GM12878 (cell line): ENCODE data around the gene EPN3. TPM values are rescaled to one million over a fixed set of nuclear protein-coding genes. Genes with fewer than 3 reads are reported as not detected.

Experiments
- ATAC-seq: fragments of 200-7000 bp; cut with Tn5 transposase; 3 replicates; pipeline ENCODE4 v1.9.1; 2020; ENCODE audit warnings: mild to moderate bottlenecking, moderate library complexity
- BruUV-seq: library from RNA; stranded (reverse); fragments of 400-500 nt; replicated peaks from 2 replicates; lab custom pipeline; 2021; lab: Mats Ljungman, UMichigan
- CTCF ChIA-PET: fragments of 300-600 bp; sonication (Branson Sonifier 250); formaldehyde crosslinking; extraction: SDS; loops from one replicate; lab custom pipeline; 2021; ENCODE audit warnings: inconsistent platforms; lab: Yijun Ruan, JAX
- POLR2A ChIA-PET: fragments of 350-600 bp; formaldehyde crosslinking; extraction: SDS; loops from one replicate; lab custom pipeline; 2021; ENCODE audit warnings: inconsistent platforms; lab: Charles Lee
- RAD21 ChIA-PET: fragments of 300-600 bp; sonication (Branson Sonifier 250); formaldehyde crosslinking; loops from one replicate; lab custom pipeline; 2023; ENCODE audit warnings: antibody characterized with exemption; ENCODE audit not compliant: unreplicated experiment; lab: Charles Lee
- SMC1A ChIA-PET: fragments of 300-600 bp; sonication (Branson Sonifier 250); formaldehyde crosslinking; loops from one replicate; lab custom pipeline; 2023; ENCODE audit not compliant: unreplicated experiment, uncharacterized antibody; lab: Charles Lee
- DNase-seq: peaks from one replicate; pipeline ENCODE4 v3.0.0-alpha.2; 2011; ENCODE audit warnings: low read depth, low spot score
- FAIRE-seq: peaks from 3 replicates; lab custom pipeline; 2011; peaks lifted over from hg19 to GRCh38; lab: Jason Lieb, UNC
- H2AFZ ChIP-seq: 2 replicates; pipeline ENCODE4 v1.6.0; 2011; ENCODE audit warnings: low read depth, low read length, control low read depth; ENCODE audit not compliant: control insufficient read depth
- H3K27ac ChIP-seq: 2 replicates; pipeline ENCODE4 v1.5.1; 2011; ENCODE audit warnings: control low read depth; ENCODE audit not compliant: control insufficient read depth, insufficient read depth
- H3K27me3 ChIP-seq, 2 experiments: replicated peaks in 1 of 2; 2 replicates each; pipeline versions ENCODE4 v1.6.0 to v1.6.1; 2011; ENCODE audit warnings: low read length in 1 of 2; ENCODE audit not compliant: control insufficient read depth in 2 of 2, insufficient read depth in 2 of 2
- H3K36me3 ChIP-seq, 2 experiments: 2 replicates each; pipeline ENCODE4 v1.5.1; 2011; ENCODE audit warnings: low read length in 1 of 2; ENCODE audit not compliant: control insufficient read depth in 2 of 2, insufficient read depth in 2 of 2
- H3K4me1 ChIP-seq: 2 replicates; pipeline ENCODE4 v1.6.1; 2011; ENCODE audit warnings: mild to moderate bottlenecking, low read length, moderate library complexity, mixed read lengths; ENCODE audit not compliant: control insufficient read depth, insufficient read depth
- H3K4me2 ChIP-seq: 2 replicates; pipeline ENCODE4 v1.6.0; 2011; ENCODE audit warnings: control low read depth; ENCODE audit not compliant: control insufficient read depth, insufficient read depth
- H3K4me3 ChIP-seq: fragments of 200-600 bp; sonication (generic); 2 replicates; pipeline ENCODE4 v1.5.1; 2016
- H3K79me2 ChIP-seq: 2 replicates; pipeline ENCODE4 v1.6.0; 2011; ENCODE audit warnings: low read length; ENCODE audit not compliant: control insufficient read depth, insufficient read depth
- H3K9ac ChIP-seq: 2 replicates; pipeline ENCODE4 v1.8.0; 2011; ENCODE audit warnings: low read length, control low read depth, mixed read lengths; ENCODE audit not compliant: control insufficient read depth, insufficient read depth
- H3K9me3 ChIP-seq: replicated peaks from 3 replicates; pipeline ENCODE4 v1.5.1; 2011; ENCODE audit warnings: mild to moderate bottlenecking, low read length; ENCODE audit not compliant: control insufficient read depth, insufficient read depth
- H4K20me1 ChIP-seq: 2 replicates; pipeline ENCODE4 v1.6.0; 2011; ENCODE audit not compliant: control insufficient read depth, insufficient read depth
- CREM ChIP-seq: IDR thresholded peaks from 2 replicates; pipeline ENCODE4 v1.6.1; 2014; ENCODE audit warnings: antibody characterized with exemption, low read depth
- CTCF ChIP-seq, 3 experiments: IDR thresholded peaks in 2 of 3; conservative IDR thresholded peaks in 1 of 3; 2 replicates each; pipeline ENCODE4 v1.5.1; 2011; ENCODE audit warnings: low read depth in 3 of 3, low read length in 3 of 3, mild to moderate bottlenecking in 3 of 3, control low read depth in 2 of 3, moderate library complexity in 2 of 3, inconsistent platforms in 1 of 3, mixed read lengths in 1 of 3; ENCODE audit not compliant: control insufficient read depth in 2 of 3, insufficient read depth in 1 of 3; ENCODE audit errors: extremely low read depth in 1 of 3
- FOXK2 ChIP-seq: fragments of 450-650 bp; IDR thresholded peaks from 2 replicates; pipeline ENCODE4 v1.6.1; 2017; ENCODE audit warnings: mild to moderate bottlenecking, moderate library complexity
- RFX5 ChIP-seq: IDR thresholded peaks from 2 replicates; pipeline ENCODE4 v1.6.1; 2011; ENCODE audit warnings: low read depth, low read length, improper control_type of control experiment
- SRF ChIP-seq, 2 experiments: IDR thresholded peaks; 2 replicates each; pipeline ENCODE4 v1.6.1; 2011; ENCODE audit warnings: low read depth in 2 of 2, low read length in 2 of 2, mild to moderate bottlenecking in 1 of 2, moderate library complexity in 1 of 2
- SUZ12 ChIP-seq: fragments of 200-600 bp; sonication (generic); IDR thresholded peaks from one replicate; pipeline ENCODE4 v1.6.1; 2018; ENCODE audit warnings: antibody characterized with exemption, mild to moderate bottlenecking; ENCODE audit not compliant: unreplicated experiment
- TAF1 ChIP-seq: IDR thresholded peaks from 2 replicates; pipeline ENCODE4 v1.6.1; 2011; ENCODE audit warnings: mild to moderate bottlenecking, low read depth, low read length, borderline replicate concordance
- WGBS: methylation state at CpG from one replicate; pipeline ENCODE4 v1.1.6; 2016; ENCODE audit warnings: low lambda C conversion rate; ENCODE audit not compliant: insufficient replicate concordance, insufficient coverage; ENCODE audit errors: missing lambda C conversion rate; 5-methylcytosine and 5-hydroxymethylcytosine counted together
- in situ Hi-C: fragments of 300-500 bp; cut with MboI; formaldehyde crosslinking; loops from 9 replicates; pipeline ENCODE4 v1.14.3; 2018; ENCODE audit warnings: mixed read lengths
- intact Hi-C: fragments of 100-400 bp; cut with micrococcal nuclease; formaldehyde crosslinking; loops from one replicate; pipeline ENCODE4 v1.14.2; 2022; ENCODE audit not compliant: unreplicated experiment
- polyA plus RNA-seq, 11 experiments: library from polyadenylated mRNA; depleted of rRNA in 4 of 11; unstranded in 6 of 11; stranded (reverse) in 5 of 11; fragments of >200 nt; fragmentation: Nextera tagmentation in 4 of 11; fragmentation: Illumina TruSeq in 1 of 11; extraction: Ambion mirVana in 4 of 11; extraction: Trizol in 1 of 11; gene quantifications; 1 replicate in 1 of 11; 2 replicates in 10 of 11; pipeline versions ENCODE4 v1.2.1 to v1.2.3, GENCODE V29; 2011 to 2016; ENCODE audit warnings: inconsistent platforms in 2 of 11, missing spikeins in 2 of 11, low read depth in 1 of 11
- total RNA-seq, 4 experiments: library from RNA; depleted of rRNA in 3 of 4; stranded (reverse); fragments of >200 nt in 3 of 4; fragmentation: Illumina TruSeq in 1 of 4; extraction: Trizol in 1 of 4; gene quantifications; 2 replicates each; pipeline versions ENCODE4 v1.2.1 to v1.2.3, GENCODE V29; 2013 to 2021
- TF ChIP-seq, protein P1 (sequence below): fragments of 450-650 bp; formaldehyde crosslinking; IDR thresholded peaks from 2 replicates; pipeline ENCODE4 v1.5.0; 2022; ENCODE audit warnings: mild to moderate bottlenecking, missing genetic modification characterization
- TF ChIP-seq, protein P2 (sequence below): IDR thresholded peaks from 2 replicates; pipeline ENCODE4 v1.6.1; 2011; ENCODE audit warnings: borderline replicate concordance, low read depth, mild to moderate bottlenecking, moderate library complexity, low read length; ENCODE audit not compliant: insufficient read depth, poor library complexity, severe bottlenecking
- TF ChIP-seq, protein P3 (sequence below): fragments of 450-650 bp; IDR thresholded peaks from 2 replicates; pipeline ENCODE4 v1.6.1; 2014; ENCODE audit warnings: mild to moderate bottlenecking

EPN3 gene
- total and polyA plus RNA-seq, 10 of the 15 experiments (the other 5 are each of a cell fraction or from before 2014, with no cell fraction given), result 0.04 to 0.07 TPM; not detected in 8

GRCh38 chr17:50546701-50547034 is 14.1 kb downstream of the EPN3 start:
- Histone ChIP-seq H3K9me3 (no peaks in the 10 kb centered on the region), H3K79me2 (peaks cover 3% of the 10 kb centered on the region), H3K36me3 (no peaks in the 10 kb centered on the region; a peak in 1 of 4 replicates)
- intact Hi-C loops, result loop anchor here (1.0 to 10.0 kb wide), 6 partner anchors 80 to 408 kb away; no protein-coding TSS in a partner anchor
- 50% methylated on average over 4 of the region's 4 CpGs for WGBS
- TF ChIP-seq, protein P1, sequence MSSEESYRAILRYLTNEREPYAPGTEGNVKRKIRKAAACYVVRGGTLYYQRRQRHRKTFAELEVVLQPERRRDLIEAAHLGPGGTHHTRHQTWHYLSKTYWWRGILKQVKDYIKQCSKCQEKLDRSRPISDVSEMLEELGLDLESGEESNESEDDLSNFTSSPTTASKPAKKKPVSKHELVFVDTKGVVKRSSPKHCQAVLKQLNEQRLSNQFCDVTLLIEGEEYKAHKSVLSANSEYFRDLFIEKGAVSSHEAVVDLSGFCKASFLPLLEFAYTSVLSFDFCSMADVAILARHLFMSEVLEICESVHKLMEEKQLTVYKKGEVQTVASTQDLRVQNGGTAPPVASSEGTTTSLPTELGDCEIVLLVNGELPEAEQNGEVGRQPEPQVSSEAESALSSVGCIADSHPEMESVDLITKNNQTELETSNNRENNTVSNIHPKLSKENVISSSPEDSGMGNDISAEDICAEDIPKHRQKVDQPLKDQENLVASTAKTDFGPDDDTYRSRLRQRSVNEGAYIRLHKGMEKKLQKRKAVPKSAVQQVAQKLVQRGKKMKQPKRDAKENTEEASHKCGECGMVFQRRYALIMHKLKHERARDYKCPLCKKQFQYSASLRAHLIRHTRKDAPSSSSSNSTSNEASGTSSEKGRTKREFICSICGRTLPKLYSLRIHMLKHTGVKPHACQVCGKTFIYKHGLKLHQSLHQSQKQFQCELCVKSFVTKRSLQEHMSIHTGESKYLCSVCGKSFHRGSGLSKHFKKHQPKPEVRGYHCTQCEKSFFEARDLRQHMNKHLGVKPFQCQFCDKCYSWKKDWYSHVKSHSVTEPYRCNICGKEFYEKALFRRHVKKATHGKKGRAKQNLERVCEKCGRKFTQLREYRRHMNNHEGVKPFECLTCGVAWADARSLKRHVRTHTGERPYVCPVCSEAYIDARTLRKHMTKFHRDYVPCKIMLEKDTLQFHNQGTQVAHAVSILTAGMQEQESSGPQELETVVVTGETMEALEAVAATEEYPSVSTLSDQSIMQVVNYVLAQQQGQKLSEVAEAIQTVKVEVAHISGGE (CRISPR knock-in tag), result no peak
- TF ChIP-seq RFX5 (no peak), FOXK2 (no peak), SUZ12 (no peak), CREM (no peak), TAF1 (no peak), SRF (IDR thresholded peaks at IDR 0.05; ENCODE audit: low read depth in 2 of 2, low read length in 2 of 2) (no peak), CTCF (IDR thresholded peaks at IDR 0.05 in 2 of 3, conservative IDR thresholded peaks at IDR 0.05 in 1 of 3; ENCODE audit: control insufficient read depth in 2 of 3, extremely low read depth in 1 of 3, insufficient read depth in 1 of 3, low read depth in 3 of 3, low read length in 3 of 3) (no peak)
- TF ChIP-seq, protein P2, sequence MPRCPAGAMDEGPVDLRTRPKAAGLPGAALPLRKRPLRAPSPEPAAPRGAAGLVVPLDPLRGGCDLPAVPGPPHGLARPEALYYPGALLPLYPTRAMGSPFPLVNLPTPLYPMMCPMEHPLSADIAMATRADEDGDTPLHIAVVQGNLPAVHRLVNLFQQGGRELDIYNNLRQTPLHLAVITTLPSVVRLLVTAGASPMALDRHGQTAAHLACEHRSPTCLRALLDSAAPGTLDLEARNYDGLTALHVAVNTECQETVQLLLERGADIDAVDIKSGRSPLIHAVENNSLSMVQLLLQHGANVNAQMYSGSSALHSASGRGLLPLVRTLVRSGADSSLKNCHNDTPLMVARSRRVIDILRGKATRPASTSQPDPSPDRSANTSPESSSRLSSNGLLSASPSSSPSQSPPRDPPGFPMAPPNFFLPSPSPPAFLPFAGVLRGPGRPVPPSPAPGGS, result no peak
- TF ChIP-seq, protein P3, sequence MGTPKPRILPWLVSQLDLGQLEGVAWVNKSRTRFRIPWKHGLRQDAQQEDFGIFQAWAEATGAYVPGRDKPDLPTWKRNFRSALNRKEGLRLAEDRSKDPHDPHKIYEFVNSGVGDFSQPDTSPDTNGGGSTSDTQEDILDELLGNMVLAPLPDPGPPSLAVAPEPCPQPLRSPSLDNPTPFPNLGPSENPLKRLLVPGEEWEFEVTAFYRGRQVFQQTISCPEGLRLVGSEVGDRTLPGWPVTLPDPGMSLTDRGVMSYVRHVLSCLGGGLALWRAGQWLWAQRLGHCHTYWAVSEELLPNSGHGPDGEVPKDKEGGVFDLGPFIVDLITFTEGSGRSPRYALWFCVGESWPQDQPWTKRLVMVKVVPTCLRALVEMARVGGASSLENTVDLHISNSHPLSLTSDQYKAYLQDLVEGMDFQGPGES, result no peak
- TF ChIP-seq, all 136 proteins: peak for 0
- RAD21 ChIA-PET, result no interaction called here
- BruUV-seq, result no TSS peak
- no peak for ATAC-seq
- SMC1A ChIA-PET, result interaction anchor here (0.6 to 1.6 kb wide), 2 partner anchors 31 to 210 kb away, joined by 3 to 4 read pairs; no protein-coding TSS in a partner anchor
- POLR2A ChIA-PET, result interaction anchor here (0.5 to 0.9 kb wide), 2 partner anchors 8 to 79 kb away, joined by 3 to 7 read pairs; no protein-coding TSS in a partner anchor
- Histone ChIP-seq H2AFZ (peak overlapping the region; percentile 82), H3K4me1 (peaks cover 5% of the 10 kb centered on the region), H3K4me3 (no peak overlapping the region), H3K4me2 (0 out of 2 replicates have a peak overlapping the region, but pooled peaks have one; percentile 40), H4K20me1 (no peaks in the 10 kb centered on the region), H3K27ac (no peak overlapping the region), H3K27me3 (no peaks in the 10 kb centered on the region), H3K9ac (no peak overlapping the region)
- CTCF ChIA-PET, result interaction anchor here (0.6 to 2.9 kb wide), 14 partner anchors 28 to 424 kb away, joined by 3 to 14 read pairs (median 3); no protein-coding TSS in a partner anchor
- FAIRE-seq, result no peak
- no peak for DNase-seq
- in situ Hi-C loops, result loop anchor here (5.0 to 10.0 kb wide), 2 partner anchors 151 to 408 kb away; no protein-coding TSS in a partner anchor
